ENCODE results near the gene RIPOR2. TPM values are rescaled to one million over a fixed set of nuclear protein-coding genes. Genes with fewer than 3 reads are reported as not detected.

The RIPOR2 gene
- total and polyA plus RNA-seq, 2 experiments from 2014 or later, result 9.5 to 22.5 TPM

- Histone ChIP-seq H3F3A (replicated peaks; ENCODE audit: low read depth) (no peaks in the 10 kb centered on the region), H3K79me2 (replicated peaks; ENCODE audit: insufficient read depth) (no peaks in the 10 kb centered on the region), H2AFZ (no peak overlapping the region), H3K9me2 (ENCODE audit: insufficient read depth) (no peaks in the 10 kb centered on the region), H4K20me1 (replicated peaks; ENCODE audit: insufficient read depth) (no peaks in the 10 kb centered on the region), H3K36me3 (ENCODE audit: insufficient read depth) (peaks cover 5% of the 10 kb centered on the region; the same call in 1 of the 2 replicates), H3K4me1 (ENCODE audit: insufficient read depth) (no peaks in the 10 kb centered on the region; the same call in 1 of the 2 replicates), H3K4me2 (no peak overlapping the region), H3K27me3 (ENCODE audit: insufficient read depth) (no peaks in the 10 kb centered on the region), H3K4me3 (no peak overlapping the region), H3K27ac (ENCODE audit: low read depth) (peak overlapping the region; percentile 12; the same call in 1 of the 2 replicates)
- ATAC-seq, result peak; percentile 73
- H3K27ac Mint-ChIP-seq, result no peak overlapping the region
- no peak for DNase-seq (ENCODE audit: low spot score)
- no peak for TF ChIP-seq REST (IDR thresholded peaks at IDR 0.05; ENCODE audit: unreplicated experiment)
- no peak for TF ChIP-seq ETS1 (IDR thresholded peaks at IDR 0.05)
- no peak for TF ChIP-seq JUNB (IDR thresholded peaks at IDR 0.05; ENCODE audit: unreplicated experiment)
- TF ChIP-seq CREB1 (CRISPR knock-in tag; IDR thresholded peaks at IDR 0.05; ENCODE audit: low read depth), result no peak
- TF ChIP-seq ZNF462 (CRISPR knock-in tag; IDR thresholded peaks at IDR 0.05), result no peak
- TF ChIP-seq NANOG (IDR thresholded peaks at IDR 0.05; ENCODE audit: borderline replicate concordance), result no peak
- no peak for TF ChIP-seq STAT1 (IDR thresholded peaks at IDR 0.05; ENCODE audit: unreplicated experiment)
- TF ChIP-seq ZNF114 (CRISPR knock-in tag; IDR thresholded peaks at IDR 0.05), result no peak
- no peak for TF ChIP-seq EZH2phosphoT487 (IDR thresholded peaks at IDR 0.05; ENCODE audit: unreplicated experiment)
- H3K9me3 Mint-ChIP-seq, result no peaks in the 10 kb centered on the region
- no peaks in the 10 kb centered on the region; the same call in 2 of the 3 replicates for H3K36me3 Mint-ChIP-seq (ENCODE audit: low read depth)
- H3K4me1 Mint-ChIP-seq, result no peaks in the 10 kb centered on the region; the same call in 2 of the 3 replicates
- H3K27me3 Mint-ChIP-seq (ENCODE audit: insufficient read depth, low read depth, poor library complexity), result no peaks in the 10 kb centered on the region
- H3K4me3 Mint-ChIP-seq, result no peak overlapping the region
Observed at GRCh38 chr6:24818346-24818745, 117.4 kb downstream of the RIPOR2 start.

All from GM23338 (cell line).